Cardiac fibroblast (primary cell): ENCODE measurements around the gene NLRP3.
"Not testable (repeated sequence)": the region's sequence is repeated elsewhere in the genome, so short reads cannot be mapped to it uniquely, and the experiment has no call there.

Experiments
- DNase-seq, 2 donors: peaks; one replicate each; pipeline versions ENCODE4 v3.0.0 to v3.0.0-alpha.2; 2010; ENCODE audit warnings: low read depth in 2 of 2
- H3K4me3 ChIP-seq, 2 donors: replicated peaks in 1 of 2; 1 replicate in 1 of 2; 2 replicates in 1 of 2; pipeline ENCODE4 v1.5.1; 2011; ENCODE audit warnings: low read depth in 2 of 2, low read length in 2 of 2, mild to moderate bottlenecking in 2 of 2, moderate library complexity in 1 of 2
- CTCF ChIP-seq: IDR thresholded peaks from one replicate; pipeline ENCODE4 v1.5.1; 2011; ENCODE audit warnings: low read depth, mild to moderate bottlenecking, low read length, inconsistent platforms

The NLRP3 gene

DNA sequence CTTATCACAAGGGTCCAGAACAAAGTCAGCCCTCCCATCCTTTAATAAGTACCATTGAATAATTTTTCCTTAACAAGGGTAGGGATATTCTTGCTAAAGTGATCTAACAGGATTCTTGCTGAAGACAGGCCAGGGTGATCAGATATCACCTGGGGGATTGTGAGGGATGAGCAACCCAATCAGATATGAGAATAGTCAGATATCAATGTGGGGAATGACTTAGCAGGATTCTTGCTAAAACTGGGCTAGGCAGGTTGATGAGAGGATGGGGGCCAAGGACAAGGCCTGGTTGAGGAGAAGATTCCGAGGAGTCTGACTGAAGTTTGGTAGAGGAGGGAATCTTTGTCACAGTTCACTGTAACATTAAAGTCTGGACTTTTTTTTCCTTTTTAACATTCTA, 23.9 kb upstream of the NLRP3 start:
- no peak overlapping the region for H3K4me3 ChIP-seq
- DNase-seq, result no peak
- TF ChIP-seq CTCF, result no peak

- H3K4me3 ChIP-seq, DNase-seq: not testable (repeated sequence)
Measured at GRCh38 chr1:247395075-247395474, 20.9 kb upstream of the NLRP3 start.

DNA sequence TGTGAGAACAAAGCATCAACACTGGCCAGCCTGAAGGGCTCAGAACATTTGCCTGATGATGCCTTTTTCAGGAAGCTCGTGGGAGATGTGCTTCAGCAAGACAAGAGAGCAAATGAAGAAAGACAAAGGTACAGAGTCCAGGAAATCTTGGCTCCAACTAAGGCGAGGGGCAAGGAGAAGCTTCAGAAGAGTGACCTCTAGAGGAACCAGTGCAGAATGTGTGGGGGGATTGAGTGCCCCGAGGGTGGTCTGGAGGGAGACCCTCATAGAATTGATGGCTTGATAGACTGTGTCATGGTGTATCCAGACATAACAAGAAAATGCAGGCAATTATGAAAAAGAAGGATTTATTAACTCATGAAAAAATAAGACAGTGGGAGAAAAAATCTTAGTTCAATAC, 15.3 kb upstream of the NLRP3 start:
- no peak overlapping the region for H3K4me3 ChIP-seq
- DNase-seq, result no peak
- TF ChIP-seq CTCF, result no peak

- H3K4me3 ChIP-seq, result no peak overlapping the region
- no peak for DNase-seq
- TF ChIP-seq CTCF, result no peak
Measured at GRCh38 chr1:247401310-247402119, 14.5 kb upstream of the NLRP3 start.

- H3K4me3 ChIP-seq, result no peak overlapping the region
- DNase-seq, result no peak
- TF ChIP-seq CTCF, result no peak
Measured at GRCh38 chr1:247402120-247402675, 13.8 kb upstream of the NLRP3 start.

- DNase-seq, result no peak
- no peak overlapping the region for H3K4me3 ChIP-seq
- TF ChIP-seq CTCF, result no peak
Measured at GRCh38 chr1:247406014-247406656, 9.8 kb upstream of the NLRP3 start.

DNA sequence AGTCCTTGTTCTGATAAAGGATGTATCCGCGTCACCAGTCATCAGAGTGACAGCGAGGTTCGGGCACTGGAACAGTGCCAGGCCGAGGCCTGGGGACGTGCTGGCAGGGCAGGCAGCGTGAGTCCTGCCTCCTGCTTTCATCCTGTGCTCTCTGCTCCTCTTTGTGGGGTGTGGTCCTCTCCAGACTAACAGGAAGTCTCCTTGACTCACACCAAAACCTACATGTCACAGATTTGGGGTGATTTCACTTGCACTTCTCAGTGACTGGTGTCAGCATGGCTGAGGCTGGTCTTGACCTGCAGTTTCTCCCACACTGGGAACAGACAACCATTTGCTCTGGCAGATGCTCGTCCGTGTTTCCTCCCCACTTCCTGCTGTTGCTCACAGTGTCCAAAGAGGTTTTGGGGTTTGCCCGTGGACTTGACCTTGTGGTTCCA, 8.8 kb upstream of the NLRP3 start:
- H3K4me3 ChIP-seq, result no peak overlapping the region
- DNase-seq, result no peak
- TF ChIP-seq CTCF, result no peak
